Ramos (cell line): Measurements from ENCODE around the gene GALNT9.

ENCODE experiments used
- in situ Hi-C: fragments of 300-500 bp; cut with MboI; formaldehyde crosslinking; loops from one replicate; pipeline ENCODE4 v1.14.3; 2022; ENCODE audit warnings: low sequenced_read_pairs; ENCODE audit not compliant: unreplicated experiment

The GALNT9 gene

DNA sequence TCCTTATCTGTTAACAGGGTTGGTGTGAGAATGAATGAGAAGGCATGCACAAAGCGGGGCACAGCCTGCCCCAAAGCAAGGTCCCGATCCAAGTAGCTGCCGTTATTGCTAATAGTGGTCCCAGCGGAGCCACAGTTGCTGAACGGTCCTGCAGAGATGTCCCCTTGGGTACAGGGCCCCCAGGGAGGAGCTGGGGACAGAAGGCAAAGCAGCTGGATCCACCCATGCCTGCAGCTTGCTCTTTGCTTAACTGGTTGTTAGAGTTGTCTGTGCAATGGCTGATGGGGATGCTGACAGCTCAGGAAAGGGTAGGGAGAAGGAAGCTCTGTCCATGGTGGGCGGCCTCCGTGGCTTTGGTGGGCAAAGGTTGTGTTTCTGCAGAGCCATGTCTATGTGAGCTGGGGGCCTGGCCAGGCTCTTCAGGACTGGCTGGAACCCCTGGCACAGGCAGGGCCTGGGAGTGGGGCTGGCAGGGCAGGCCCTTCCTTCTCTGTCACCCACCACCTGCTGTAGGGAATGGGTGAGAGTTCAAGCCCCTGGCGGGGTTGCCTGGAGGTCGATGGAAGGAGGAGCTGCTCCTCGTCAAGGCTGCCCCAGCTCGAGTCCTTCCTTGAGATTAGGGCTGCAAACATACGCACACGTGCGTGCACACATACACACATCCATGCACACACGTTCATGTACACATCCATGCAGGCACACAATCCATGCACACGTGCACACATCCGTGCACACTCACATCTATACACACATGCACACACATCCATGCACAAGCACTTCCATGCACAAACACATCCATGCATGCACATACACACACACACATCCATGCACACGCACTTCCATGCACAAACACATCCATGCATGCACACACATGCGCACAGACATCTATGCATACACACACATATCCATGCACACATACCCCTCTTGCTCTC lies 149.7 kb downstream of the GALNT9 start:
- in situ Hi-C loops, result no loop called here

GRCh38 chr12:132178801-132179401 lies 150.5 kb downstream of the GALNT9 start:
- in situ Hi-C loops, result no loop called here

GRCh38 chr12:132178316-132178715 lies 151.1 kb downstream of the GALNT9 start:
- in situ Hi-C loops, result no loop called here

DNA sequence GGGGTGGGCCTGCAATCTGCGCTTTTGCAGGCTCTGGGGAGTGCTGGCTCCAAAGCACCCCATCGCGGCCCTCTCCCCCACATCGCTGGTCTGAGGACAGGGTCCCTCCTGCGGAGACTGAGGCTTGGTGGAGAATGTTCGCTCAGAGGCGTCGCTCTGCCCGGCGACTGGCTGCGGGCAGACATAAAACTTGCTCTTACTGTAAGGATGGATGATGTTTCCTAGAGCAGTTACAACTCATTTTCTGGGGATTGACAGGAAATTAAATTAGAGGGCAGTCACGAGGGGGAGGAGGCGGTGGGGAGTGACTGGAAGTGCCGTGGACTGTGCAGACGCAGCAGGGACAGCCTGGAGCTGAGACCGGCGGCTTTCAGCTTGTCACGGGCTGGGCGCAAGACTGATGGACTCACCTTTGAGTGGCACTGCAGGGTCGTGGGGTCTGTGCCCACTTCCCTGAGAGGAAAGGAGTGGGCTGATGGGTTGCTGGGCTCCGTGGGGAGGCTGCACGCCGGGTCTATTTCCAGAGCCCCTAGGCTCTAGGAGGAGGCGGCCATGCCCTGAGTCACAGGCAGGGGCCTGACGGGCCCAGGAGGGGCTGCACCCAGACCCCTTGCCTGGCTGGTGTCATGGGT lies 152.4 kb downstream of the GALNT9 start:
- in situ Hi-C loops, result no loop called here

GRCh38 chr12:132176385-132176919 lies 152.9 kb downstream of the GALNT9 start:
- in situ Hi-C loops, result no loop called here

GRCh38 chr12:132175496-132176384 lies 153.6 kb downstream of the GALNT9 start:
- in situ Hi-C loops, result no loop called here

GRCh38 chr12:132174839-132175490 lies 154.4 kb downstream of the GALNT9 start:
- in situ Hi-C loops, result no loop called here

DNA sequence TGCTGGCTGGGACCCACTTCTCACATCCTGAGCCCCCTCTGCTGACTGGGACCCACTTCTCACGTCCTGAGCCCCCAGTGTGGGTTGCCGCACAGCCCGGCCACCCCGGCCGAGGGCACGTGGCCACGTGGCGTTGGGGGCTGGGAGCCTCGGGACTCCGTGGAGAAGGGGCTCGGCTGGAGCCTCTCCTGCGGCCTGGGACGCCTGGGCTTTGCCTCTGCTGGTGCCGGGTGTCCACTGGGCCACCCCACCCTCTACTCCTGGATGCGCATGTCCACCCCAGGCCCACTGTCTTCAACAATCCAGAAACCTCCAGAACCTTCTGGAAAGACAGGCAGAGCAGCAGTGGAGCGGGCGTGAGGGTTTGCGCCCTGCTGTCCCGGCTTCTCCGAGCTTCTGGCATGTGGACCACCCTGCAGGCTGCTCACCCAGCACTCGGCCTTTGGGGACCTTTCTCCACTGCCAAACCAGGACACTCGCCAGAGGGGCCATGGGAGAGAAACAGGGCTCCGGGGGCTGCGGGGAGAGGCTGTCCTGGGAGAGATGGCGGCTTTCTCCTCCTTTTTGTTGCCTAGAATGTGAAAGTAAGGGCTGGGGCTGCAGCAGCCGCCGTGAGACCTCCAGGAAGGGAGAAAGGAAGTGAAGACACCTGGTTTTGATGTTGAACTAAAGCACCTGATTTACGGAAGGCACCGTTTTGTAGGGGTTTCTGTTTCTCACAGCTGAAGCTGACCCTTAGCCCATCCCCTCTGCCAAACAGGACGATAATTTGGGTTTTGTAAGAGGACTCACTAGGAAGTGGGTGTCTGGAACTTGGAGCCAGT lies 155.2 kb downstream of the GALNT9 start:
- in situ Hi-C loops, result no loop called here

GRCh38 chr12:132173135-132174014 lies 156.0 kb downstream of the GALNT9 start:
- in situ Hi-C loops, result no loop called here

- in situ Hi-C loops, result no loop called here
These were observed 156.8 kb downstream of the GALNT9 start for GRCh38 chr12:132172619-132173018.

- in situ Hi-C loops, result no loop called here
These were observed 157.3 kb downstream of the GALNT9 start for GRCh38 chr12:132171968-132172521.

GRCh38 chr12:132171293-132171967 lies 158.0 kb downstream of the GALNT9 start:
- in situ Hi-C loops, result no loop called here

- in situ Hi-C loops, result no loop called here
These were observed 158.6 kb downstream of the GALNT9 start for GRCh38 chr12:132170637-132171292.

DNA sequence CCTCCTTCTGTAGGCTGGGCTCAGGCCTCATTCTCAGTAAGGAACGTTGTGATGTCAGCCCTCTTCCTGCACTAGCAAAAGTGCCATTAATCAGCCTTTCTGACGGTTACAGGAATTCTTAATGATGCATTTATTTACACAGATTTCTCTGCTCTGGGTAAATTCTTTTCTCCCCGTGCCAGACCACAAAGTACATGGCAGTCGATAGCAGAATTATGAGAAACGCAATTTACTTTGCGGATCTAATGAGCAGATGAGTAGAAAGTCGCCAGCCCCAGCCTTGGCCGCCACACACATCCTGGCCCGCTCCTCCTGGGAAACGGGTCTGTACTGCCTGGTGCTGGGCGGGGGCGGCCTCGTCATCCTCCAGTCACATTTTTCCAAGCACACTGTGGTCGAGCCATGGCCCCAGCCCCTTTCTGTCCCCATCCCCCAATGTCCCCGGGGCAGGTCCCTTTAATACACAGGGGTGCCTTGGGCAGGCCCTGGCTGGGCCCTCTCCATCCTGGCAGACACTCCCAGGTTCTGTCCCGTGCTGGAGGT lies 159.2 kb downstream of the GALNT9 start:
- in situ Hi-C loops, result no loop called here

DNA sequence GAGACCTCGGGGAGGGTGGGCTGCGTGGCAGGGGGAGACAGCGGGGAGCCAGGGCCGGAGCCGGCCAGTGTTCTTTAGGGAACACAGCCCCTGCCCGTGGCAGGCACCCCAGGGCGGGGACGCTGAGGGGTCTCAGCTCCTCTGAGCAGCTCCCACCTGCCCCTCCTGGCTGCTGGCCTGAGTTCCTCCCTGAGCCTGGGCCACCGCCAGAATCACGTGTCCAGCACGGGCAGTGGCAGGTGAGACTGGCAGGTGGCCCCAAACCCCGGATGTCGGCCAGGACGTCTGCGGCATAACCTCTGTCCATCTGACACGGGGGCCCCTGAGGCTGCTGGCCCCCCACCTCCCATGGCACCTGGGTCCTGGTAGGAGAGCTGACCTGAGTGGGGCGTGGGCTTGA lies 160.0 kb downstream of the GALNT9 start:
- in situ Hi-C loops, result no loop called here
